ENCODE data around the gene PTPN7.

PTPN7 gene

DNA sequence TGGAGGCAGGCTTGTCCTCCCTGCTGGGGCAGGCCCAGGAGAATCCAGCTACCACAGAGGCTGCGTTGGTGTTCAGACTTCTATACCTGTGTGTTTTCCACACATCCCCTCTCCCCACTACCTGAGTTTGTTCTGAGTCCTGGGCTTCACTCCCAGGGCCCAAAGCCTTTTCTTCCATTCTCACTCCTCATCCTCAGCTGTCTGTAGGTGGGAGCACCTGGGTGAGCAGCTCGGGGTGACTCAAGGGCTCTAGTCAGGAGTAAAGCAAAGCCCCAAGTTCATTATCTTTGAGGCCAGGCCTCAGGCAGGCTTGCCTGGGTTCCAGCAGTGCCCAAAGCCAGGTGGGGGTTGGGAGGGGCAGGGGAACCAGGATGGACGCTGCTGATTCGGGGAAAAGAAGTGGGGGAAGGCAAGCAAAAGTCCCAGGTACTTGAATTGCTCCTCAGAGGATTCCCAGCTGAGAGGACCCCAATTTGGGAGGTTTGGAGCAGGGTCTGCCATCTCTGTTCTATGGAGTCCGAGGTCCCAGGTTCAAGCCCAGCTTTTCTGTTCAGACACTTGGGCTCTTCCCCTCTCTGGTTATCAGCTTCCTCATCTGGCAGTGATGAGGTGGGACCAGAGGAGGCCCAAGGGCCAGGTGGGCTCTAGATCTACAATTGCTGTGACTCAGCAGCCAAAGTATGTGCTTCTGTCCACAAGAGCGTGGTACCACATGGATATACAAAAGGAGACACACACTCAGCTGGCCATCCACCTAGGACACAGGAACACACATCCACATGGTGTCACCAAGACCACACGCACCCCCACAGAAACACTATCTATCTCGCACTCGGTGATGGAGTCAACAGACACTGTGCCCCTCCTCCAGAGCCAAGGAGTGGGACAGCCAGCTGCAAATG, 5.8 kb upstream of the PTPN7 start:
- no peak for FAIRE-seq

DNA sequence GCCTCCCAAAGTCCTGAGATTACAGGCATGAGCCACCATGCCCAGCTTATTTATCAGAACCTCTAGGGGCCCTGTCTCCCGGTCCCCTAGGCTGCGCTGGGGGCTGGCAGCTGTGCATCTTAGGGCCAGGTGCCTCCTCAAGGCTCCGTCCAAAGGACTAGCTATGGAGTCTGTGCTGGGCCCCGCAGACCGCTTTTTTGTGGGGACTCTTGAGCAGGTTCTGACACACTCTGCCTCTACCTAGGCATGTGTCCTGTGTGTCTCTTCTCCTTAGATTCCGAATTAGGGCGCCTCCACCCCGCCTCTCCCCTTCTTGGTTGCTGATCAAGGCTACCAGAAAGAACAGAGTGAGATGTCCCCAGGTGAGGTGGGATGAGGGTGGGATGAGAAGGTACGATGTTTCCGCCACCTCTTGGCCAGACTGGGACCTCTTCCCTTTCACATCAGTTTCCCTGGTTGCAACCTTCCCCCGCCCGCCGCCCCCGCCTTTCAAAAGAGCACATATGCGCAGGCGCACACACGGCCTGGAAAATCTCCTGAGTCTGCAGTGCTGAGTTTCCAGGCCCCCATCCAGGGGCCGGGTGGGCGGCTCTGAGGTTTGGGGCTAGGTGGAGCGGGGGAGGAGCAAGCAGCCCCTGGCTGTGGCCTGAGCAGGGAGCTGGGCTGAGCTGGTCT, 5.0 kb upstream of the PTPN7 start:
- FAIRE-seq, result no peak
- no peak for TF ChIP-seq POLR2A (IDR thresholded peaks at IDR 0.05; ENCODE audit: low read depth, low read length)
- no peak for DNase-seq (ENCODE audit: insufficient read length, low spot score)

More for the DNA sequence above, 5.8 kb upstream of the PTPN7 start:
- peak; percentile 13; the same call in 1 of the 2 replicates for TF ChIP-seq POLR2A (IDR thresholded peaks at IDR 0.05; ENCODE audit: low read depth, low read length)
- DNase-seq (ENCODE audit: insufficient read length, low spot score), result no peak

DNA sequence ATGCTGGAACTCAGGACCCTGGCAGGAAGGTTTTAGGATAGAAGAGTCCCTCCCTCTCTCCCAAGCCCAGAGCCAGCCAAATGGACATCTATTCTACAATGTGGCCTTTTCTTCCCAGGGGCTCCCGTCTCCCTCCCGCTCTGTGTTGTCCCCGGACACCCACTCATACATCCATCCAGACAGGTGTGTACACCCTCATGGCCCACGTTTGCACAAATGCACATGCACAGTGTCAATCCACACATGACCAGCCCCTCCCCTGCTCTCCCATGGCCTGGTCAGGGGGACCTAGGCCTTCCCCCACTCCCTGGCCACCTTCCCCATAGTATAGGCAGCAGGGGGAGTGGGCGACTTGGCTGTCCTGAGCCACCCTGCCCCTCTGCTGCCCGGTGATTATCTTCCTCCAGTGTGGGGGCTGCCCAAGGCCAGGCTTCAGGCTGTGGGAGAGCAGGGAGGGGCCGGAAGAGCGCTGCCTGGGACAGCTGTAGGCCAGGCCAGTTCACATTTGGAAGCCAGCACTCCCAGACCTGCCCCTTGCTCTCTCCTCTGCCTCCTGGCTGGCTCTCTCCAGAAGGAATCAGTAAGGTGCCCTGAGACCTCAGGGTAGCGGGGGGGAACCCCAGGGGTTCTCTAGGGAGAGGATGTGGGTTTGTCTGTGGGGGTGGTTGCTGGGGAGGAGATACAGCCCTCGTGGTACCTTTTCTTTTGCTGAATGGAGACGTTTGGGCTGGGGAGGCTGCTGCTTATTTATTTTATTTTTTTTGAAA, 4.1 kb upstream of the PTPN7 start:
- TF ChIP-seq POLR2A (IDR thresholded peaks at IDR 0.05; ENCODE audit: low read depth, low read length), result no peak
- FAIRE-seq (no peak), DNase-seq (ENCODE audit: insufficient read length, low spot score) (no peak)

DNA sequence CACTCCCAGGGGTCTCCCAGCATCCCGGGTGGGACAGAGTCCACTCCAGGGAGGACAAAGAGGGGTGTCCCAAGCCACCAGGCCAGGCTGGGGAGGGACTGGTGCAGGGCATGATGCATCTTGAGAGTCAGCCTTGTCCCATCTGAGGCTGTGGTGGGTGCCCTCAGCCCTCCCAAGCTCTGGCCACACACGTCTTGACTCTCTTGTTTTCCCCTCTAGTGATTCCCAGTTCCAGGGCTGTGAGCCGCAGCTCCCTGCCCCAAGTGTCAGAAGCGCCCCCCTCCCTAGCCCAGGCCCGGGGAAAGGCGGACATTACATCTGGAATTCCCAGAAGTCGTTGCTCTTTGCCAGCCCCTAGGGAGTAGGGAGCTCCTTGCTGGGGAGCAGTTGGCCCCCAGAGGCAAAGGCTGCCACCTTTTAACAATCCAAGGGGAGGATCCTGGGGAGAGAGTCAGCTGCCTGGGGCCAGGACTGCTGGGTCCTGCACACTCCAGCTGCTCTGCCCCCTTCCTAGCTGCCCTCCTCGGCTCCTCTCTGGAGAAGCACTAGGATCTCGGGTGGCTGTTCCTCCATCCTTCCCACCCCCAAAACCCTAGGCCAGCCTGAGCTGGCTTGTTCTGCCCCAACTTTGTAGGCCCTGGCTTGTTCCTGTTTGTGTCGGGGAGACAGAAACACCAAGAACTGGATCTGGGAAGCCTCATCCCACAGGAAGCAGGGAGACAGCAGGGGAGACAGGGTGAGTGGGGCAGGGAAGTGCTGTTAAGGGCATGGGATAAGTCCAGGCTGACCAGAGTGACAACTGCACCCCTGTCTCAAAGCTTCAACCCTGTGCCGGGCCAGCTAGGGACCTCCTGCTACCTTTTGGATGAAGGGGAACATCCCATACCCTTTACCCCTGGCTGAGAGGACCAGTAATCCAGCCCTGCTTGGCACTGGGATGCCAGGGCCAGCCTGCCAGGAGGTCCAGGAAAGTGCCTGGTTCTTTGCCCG, 3.2 kb upstream of the PTPN7 start:
- FAIRE-seq (no peak), DNase-seq (ENCODE audit: insufficient read length, low spot score) (no peak)
- no peak for TF ChIP-seq POLR2A (IDR thresholded peaks at IDR 0.05; ENCODE audit: low read depth, low read length)

DNA sequence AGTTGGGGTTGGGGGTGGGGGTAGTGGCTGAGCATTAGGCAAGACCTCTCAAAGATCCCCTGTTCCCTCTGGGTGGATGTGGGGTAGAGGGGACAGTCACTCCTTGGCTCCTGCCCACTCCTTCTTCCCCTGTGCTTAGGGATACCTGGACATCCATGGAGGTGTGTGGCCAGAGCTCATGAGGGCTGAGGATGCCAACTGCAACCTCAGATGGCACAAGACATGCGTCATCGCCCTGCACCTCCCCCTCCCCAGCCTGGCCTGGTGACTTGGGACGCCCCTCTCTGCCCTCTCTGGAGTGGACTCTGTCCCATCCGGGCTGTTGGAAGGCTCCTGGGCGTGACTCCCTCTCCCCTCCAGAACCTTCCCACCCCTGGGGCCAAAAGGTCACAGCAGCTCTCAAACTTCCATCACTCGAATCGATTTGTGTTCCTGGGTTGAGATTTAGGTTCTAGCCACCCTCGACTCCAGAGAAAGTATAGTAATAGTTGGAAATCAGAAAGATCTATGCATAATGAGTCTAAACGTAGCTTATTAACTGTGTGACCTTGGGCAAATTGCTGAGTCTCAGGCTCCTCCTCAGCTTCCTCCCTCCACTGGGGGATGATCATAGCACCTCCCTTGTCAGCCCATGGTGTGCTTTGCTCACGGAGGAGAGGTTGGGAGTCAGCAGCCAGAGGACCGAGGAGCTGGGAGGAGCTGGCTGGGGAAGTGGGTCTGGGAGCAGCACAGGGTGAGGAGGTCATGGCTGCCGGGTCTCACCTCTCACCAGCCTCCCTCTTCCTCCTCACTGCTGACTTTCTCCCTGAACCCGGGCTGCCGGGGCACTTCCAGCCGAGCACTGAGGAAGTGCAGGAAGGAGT, 2.2 kb upstream of the PTPN7 start:
- no peak for TF ChIP-seq POLR2A (IDR thresholded peaks at IDR 0.05; ENCODE audit: low read depth, low read length)
- DNase-seq (ENCODE audit: insufficient read length, low spot score), result no peak
- no peak for FAIRE-seq

DNA sequence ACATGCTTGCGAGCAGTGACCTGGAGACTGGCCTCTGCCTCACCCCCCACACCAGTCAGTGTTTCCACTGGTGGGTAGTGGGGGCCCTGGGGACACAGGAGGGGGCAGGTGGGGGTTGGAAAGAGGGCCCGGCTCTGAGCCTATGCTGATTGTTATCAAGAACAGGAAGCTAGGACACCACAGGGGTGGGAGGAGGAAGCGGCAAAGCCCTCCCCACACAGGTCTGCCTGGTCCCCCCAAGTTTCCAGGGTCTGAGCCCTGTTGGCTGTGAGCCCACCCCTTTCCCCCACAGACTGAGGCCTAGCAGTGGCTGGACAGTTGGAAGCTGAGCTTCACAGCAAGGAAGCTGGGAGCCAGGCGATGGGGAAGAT, 1.6 kb upstream of the PTPN7 start:
- no peak for FAIRE-seq
- no peak for DNase-seq (ENCODE audit: insufficient read length, low spot score)
- no peak for TF ChIP-seq POLR2A (IDR thresholded peaks at IDR 0.05; ENCODE audit: low read depth, low read length)

DNA sequence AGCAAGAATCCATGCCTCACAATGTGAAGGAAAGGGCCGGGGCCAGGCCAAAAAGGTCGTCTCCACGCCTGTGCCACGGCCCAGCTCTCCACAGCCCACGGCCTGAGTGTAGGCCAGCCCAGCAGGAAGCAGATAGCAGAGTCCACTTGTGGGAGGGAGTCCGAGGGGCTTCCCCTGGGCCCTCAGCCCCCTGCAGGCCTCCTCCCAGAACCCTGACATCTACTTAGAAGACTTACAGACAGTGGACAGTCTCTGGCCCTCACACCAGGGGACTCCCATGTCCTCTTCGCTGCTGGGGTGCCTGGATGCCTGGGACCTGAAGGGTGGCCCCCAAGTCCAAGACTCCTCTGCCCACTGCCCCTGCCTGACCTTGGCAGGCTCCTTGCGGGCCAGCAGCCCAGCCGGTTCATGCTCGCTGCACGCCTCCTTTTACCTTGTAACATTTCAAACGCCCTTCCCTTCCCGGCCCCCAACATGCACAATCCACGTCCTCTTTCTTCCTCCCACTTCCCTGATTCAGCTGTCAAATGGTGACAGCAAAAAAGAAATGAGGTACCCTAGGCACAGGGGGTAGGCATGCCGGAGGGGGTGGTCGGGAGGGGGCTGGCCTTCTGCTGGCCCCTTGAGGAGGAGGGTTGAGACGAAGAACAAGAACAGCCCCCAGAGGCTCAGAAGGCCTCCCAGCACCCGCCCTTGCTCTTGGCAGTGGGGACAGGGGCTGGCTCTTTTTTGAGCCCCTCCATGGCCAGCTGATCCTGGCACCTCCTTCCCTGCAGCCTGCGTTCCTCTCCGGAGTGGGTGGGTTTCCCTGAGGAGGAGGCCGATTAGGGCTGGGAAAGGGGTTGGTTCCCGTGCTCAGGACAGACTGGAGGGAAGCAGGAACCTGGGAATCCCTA, 997 bp upstream of the PTPN7 start:
- no peak for FAIRE-seq
- no peak for DNase-seq (ENCODE audit: insufficient read length, low spot score)
- no peak for TF ChIP-seq POLR2A (IDR thresholded peaks at IDR 0.05; ENCODE audit: low read depth, low read length)

DNA sequence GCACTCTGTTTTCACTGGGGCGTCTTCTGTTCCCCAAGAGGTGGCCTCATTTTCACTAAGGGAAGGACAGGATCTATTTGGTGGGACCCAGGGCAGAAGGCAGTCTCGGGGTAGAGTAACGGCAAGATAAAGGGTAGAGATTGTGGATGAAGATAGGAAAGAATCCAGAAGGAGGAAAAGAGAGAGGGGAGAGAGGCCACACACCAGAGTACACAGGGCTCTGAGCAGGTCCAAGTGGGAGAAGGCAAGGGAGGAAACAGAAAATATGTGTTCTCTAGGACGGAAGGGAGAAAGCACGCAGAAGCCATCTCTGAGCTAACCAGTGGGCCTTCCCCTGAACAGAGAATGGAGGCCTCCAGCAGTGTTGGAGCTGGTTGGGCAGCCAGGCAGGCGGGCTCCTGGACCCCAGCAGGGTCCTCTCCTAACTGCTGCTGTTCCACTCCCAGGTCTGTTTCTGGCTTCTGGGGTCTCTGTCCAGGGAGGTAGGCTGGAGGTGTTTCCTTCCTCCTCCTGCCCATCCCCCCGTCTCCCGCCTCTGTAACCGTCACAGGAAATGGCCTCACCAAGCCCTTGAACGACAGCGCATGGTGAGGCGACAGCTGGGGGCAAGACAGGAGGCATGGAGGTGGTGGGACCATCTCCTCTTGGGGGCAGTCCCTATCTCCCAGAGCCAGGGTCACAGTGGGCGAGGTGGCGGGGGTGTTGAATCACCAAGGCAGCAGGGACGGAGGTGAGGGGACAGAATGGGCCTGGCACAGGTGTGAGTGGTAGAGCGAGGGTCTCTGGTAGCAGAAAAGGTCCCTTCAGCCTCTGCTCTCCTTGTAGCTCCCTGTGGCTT, 649 bp downstream of the PTPN7 start:
- no peak for TF ChIP-seq POLR2A (IDR thresholded peaks at IDR 0.05; ENCODE audit: low read depth, low read length)
- FAIRE-seq (no peak), DNase-seq (ENCODE audit: insufficient read length, low spot score) (no peak)

DNA sequence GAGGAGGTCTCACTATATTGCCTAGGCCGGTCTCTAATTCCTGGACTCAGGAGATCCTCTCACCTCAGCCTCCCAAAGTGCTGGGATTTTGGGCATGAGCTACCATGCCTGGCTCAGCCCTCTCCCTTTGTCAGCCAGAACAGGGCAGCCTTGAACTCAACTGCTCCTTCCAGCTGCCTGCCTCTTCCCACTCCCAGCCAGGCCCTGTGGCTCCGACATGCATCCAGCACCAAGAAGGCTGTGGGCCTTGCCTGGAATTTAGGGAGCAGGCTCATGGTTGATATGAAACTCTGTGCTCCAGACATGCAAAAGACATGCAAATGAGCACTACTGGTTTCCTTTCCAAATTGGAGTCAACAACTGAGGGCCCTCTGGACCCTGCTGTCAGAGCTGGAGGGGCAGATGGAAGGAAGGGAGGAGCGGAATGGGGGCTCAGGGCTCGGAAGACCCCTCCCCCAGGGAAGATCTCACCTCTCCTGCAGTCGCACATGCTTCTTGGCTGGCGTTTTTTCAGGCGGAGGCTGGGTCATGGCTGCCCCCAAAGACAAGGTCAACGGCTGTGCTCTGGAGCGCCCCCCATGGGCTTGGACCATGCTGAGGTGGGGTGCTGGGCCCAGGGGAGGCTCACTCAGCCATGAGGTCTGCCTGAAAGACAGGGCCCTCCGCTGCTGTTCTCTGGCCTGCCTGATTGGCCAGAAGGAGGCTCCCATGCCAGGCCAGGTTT, 1.4 kb downstream of the PTPN7 start:
- no peak for DNase-seq (ENCODE audit: insufficient read length, low spot score)
- no peak for FAIRE-seq

DNA sequence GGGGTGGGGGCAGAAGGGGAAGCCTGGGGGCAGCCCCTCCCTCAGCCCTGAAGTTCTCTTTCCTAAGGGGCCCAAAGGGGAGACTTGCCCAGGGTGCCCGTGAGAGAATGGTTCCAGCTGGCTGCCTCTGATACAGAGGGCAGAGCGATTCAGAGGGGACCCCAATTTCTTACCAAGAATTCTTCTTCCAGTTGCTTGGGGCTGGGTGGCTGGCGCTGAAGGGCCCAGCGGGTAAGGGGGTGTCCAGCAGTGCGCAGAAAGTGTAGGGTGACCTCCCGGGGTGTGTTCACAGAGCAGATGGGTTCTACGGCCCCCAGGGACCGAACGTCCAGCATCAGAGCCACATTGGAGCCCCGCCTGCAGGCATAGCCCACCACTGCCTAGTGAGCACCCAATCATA, 2.5 kb downstream of the PTPN7 start:
- DNase-seq (ENCODE audit: insufficient read length, low spot score), result no peak
- FAIRE-seq, result no peak
- TF ChIP-seq POLR2A (IDR thresholded peaks at IDR 0.05; ENCODE audit: low read depth, low read length), result no peak

More for the DNA sequence above, 1.4 kb downstream of the PTPN7 start:
- TF ChIP-seq POLR2A (IDR thresholded peaks at IDR 0.05; ENCODE audit: low read depth, low read length), result no peak
